Measurements from ENCODE around the gene OLFM1.

GRCh38 chr9:135129137-135129695 lies 41.7 kb downstream of the OLFM1 start:
- TF ChIP-seq CTCF (IDR thresholded peaks at IDR 0.05; ENCODE audit: borderline replicate concordance, extremely low read depth, low read length, poor library complexity, severe bottlenecking) (no peak), EZH2 (IDR thresholded peaks at IDR 0.05; ENCODE audit: borderline replicate concordance, low read depth, low read length, severe bottlenecking) (no peak)

Measured in DND-41 (cell line).